ENCODE data around the gene CEP89.
"Not testable (repeated sequence)": the region's sequence is repeated elsewhere in the genome, so short reads cannot be mapped to it uniquely, and the experiment has no call there.

CEP89 gene

DNA sequence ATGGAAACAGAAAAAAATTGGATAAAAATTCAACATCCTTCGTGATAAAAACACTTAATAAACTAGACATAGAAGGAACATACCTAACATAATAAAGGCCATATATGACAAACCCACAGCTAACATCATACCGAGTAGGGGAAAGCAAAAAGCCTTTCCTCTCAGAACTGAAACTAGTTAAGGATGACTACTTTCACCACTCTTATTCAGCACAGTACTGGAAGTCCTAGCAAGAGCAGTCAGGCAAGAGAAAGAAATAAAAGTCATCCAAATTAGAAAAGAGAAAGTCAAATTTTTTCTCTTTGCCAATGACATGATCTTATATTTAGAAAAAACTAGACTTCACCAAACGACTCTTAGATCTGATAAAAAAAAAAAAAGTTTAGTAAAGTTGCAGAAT lies 76.4 kb downstream of the CEP89 start:
- no peak for DNase-seq (ENCODE audit: low spot score)

DNA sequence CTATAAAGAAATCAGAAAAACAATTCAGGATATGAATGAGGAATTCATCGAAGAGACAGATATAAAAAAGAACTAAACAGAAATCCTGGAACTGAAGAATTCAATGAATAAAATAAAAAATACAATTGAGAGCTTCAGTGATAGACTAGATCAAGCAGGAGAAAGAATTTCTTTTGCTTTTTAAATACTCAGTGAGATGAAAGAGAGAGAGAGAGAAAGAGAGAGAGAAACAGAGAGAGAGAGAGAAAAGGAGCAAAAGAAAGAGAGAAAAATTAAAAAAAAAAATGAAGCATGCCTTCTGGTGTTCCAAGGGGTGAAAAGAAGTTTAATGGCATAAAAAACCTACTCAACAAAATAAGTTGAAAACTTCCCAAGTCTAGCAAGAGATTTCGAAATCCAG lies 80.1 kb downstream of the CEP89 start:
- DNase-seq (ENCODE audit: low spot score): no peak

DNA sequence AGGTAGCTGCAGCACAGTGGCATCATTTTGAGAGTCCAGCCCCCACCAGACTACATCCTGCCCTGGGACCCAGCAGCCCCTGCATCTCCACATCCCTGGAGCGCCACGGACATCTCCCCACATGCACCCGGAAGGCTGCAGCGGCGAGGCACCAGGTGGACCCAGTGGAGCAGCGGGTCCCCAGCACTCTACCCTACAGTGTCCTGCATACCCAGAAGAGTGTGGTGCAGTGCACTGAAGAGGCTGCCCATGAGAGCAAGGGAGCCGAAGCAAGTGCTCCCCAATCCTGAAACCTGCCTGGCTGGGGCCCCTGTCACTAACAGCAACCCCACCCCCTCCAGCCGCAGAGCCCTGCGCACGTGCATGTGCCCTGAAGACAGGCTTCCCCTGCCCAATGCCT lies 80.9 kb downstream of the CEP89 start:
- DNase-seq (ENCODE audit: low spot score): no peak

DNA sequence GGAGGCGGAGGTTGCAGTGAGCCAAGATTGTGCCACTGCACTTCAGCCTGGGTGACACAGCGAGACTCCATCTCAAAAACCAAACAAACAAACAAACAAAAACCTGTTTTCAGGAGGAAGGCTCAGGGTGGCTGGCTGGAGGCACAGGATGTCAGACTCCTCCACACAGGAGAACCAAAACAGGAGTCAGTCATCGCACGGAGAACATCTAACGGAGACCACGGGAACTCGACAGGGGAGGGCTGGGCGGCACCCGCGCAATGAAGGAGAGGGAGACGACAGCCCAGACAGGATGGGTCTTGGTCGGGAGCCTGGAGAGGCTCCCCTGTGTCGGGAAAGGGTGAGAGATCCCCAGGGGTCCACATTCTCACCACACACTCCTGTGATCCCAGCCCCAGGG lies 81.4 kb downstream of the CEP89 start:
- DNase-seq (ENCODE audit: low spot score): no peak

DNA sequence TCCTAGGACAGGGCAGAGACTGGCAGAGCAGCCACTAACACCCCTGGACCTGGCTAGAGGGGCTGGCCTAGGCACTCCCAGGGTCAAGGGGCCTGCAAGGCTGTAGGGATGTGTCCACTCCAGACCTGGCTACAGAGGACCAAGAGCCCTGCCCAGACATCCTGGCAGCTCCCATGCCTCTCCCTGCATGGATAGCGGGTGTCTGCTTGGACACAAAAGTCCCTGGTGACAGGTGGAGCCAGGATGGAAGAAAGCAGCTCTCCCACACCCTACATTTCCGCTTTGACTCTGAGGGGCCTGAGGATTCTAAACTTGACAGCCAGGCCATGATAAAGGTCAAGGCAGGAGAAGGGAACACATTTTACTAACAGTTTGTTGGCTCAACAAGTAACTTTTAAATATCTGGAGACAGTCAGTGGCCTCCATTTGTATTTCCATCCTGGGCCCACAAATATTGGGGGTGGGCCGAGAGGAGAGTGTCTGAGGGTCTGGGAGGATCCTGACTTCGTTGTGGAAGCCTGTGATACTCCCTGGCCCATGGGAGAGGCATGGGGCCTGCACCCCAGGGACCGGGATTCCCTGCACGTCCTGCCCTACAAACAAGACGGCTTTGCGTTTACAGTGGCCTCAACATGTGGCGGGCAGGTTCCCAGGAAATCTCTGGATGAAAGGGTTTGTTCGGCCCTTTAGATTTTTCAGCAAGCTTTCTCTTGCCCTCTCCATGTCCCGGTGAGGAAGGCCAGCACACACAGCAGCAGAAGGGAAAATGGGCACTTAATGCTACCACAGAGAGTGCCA lies 82.4 kb downstream of the CEP89 start:
- no peak for DNase-seq (ENCODE audit: low spot score)

DNA sequence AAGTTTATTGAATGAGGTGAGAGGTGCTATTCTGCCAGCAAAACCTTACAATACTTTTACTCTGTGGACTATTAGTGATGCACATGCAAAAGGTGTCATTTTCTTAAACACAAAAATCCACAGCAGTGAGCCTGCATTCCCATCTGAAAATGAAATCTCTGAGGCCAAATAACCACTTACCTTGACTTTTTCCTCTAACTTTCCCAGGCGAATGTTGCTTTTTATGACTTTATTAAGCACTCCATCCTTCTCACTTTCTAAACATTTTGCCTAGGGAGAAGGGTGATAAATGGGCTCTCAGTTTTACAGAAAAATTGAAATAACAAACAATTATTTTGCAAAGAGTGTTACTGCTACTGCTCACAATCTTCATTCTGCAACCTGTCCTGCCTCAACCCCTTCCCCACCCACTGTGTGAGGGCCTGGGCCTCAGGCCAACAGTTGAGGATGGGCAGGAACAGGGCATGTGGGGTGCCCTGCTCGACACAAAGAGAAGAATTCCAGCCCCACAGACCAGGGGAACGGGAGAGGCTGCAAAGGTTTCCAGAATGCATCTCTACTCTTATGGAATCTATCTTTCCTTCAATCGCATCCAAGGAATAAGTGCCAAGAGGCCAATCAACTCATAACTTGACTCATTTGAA lies 84.1 kb downstream of the CEP89 start:
- DNase-seq (ENCODE audit: low spot score): no peak

DNA sequence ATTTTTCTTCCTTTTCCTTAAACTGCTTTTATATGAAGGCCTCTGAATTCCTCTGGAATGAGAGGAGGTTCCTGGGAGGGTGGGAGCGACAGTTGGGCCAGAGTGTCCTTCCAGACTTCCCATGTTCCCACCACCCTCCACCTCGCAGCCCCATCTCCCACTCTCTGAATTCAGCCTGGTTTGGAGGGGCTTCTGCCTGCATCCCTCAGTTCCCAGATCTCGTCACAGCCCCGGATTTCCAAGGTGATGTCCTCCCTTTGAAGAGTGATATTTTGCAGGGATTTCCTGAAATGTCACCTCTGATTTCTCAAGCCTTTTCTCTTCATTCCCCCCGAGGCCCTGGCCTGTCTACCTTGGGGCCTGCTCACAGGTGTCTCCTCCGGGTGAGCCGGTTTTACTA lies 85.5 kb downstream of the CEP89 start:
- DNase-seq (ENCODE audit: low spot score): no peak

DNA sequence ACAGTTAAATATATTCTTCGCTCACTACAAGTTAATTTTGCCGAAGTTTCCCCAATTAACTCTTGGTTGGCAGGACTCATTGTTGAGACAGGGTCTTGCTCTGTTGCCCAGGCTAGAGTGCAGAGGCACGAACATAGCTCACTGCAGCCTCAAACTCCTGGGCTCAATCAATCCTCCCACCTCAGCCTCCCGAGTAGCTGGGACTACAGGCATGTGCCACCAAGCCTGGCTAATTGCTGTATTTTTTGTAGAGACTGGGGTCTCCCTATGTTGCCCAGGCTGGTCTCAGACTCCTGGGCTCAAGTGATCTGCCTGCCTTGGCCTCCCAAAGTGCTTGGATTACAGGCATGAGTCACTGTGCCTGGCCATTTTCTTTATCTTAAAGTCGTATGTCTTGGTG lies 86.5 kb downstream of the CEP89 start:
- DNase-seq (ENCODE audit: low spot score): not testable (repeated sequence)

DNA sequence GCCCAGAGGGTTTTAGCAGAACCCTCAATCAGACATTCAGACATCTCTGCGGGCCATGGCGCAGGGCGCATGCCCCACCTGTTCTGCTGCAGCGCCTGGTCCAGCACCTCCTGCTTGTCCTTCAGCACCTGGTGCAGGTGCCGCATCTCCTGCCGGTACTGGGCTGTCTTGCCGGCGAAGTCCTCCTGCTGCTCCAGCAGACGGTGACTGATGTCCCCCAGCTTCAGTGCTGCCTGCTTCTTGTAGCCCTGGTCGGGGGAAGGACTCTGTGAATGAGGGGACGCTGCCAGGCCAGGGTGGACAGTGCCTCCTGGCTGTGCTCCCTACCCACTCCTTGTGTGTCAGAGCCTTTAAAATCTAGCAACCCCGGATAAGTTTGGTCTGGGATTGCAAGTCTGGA lies 90.0 kb downstream of the CEP89 start:
- DNase-seq (ENCODE audit: low spot score): no peak

DNA sequence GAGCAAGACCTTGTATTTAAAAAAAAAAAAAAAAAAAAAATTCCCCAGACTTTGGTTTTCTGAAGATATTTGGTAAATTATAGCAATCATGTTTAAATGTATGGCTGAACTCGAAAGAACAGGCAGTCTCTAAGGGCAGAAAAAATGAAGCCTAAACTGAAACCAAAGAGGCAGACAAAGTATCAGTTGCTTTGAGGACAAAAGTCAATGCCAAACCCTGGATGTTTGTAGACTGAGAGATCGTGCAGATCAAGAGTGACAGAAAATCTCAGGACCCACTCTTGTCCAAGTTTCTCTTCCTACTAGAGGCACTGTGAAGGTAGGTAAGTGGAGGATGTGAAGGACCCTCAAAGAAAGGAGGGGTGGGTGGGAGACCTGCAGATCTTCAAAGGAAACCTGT lies 91.1 kb downstream of the CEP89 start:
- DNase-seq (ENCODE audit: low spot score): no peak

DNA sequence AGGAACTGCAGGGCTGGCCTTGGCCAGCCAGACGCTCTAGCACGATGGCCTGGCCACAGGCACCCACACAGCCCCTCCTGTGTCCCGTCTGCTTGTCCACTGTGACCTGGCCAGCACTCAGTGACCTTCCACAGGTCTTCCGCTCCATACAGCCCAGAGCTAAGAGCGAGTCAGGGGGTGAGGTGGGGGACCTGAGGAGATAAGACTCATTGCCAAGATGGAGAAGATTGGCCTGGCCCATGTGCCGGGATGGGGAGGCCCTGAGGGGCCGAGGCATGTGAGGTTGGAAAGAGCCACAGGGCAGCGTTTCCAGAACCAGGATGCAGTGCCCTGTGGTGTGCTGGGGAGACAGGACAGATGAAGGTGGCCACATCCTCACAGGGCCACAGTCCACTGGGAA lies 92.0 kb downstream of the CEP89 start:
- DNase-seq (ENCODE audit: low spot score): no peak

DNA sequence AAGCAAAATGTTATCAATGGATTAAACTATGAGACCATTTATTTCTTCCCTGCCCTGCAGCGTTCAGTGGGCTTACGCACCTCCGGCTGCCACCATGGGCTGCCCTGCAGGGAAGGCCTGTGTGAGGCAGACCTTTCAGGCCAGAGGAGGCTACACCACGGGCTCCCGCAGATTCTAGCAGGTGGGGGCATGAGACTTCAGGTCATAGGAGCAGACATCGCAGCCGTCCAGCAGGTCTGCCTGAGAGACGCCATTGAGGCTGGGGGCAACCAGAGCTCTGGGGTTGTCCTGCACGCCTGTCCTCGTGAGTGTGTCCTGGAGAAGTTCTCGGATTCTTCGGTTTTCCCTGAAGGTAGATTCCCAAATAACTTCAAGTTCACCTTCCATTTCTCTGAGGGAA lies 92.8 kb downstream of the CEP89 start:
- no peak for DNase-seq (ENCODE audit: low spot score)

DNA sequence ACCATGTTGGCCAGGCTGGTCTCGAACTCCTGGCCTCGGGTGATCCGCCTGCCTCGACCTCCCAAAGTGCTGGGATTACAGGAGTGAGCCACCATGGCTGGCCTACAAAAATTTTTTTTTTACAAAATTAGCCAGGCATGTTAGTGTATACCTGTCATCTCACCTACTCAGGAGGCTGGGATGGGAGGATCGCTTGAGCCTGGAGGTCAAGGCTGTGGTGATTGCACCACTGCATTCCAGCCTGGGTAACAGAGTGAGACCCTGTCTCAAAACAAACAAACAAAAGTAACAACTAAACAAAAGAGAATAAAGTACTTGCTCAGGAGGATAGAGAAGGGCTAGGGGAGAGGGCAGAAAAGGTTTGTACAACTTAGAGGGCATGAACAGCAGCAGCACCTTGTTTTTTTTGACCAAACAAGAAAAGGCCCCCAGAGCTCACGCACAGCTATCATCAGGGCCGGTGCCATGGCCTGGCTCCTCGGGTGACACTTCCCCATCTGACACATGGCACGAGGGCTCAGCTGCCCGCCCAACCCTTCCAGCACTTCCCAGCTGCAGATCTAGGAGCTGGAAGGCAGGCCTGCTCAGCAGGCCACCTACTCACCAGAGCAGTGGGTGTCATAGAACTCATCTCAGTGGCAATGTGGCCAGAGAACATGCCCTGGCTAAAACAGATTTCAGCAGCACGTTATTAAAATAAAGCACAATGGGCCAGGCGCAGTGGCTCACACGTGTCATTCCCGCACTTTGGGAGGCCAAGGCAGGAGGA lies 93.6 kb downstream of the CEP89 start:
- DNase-seq (ENCODE audit: low spot score): no peak

DNA sequence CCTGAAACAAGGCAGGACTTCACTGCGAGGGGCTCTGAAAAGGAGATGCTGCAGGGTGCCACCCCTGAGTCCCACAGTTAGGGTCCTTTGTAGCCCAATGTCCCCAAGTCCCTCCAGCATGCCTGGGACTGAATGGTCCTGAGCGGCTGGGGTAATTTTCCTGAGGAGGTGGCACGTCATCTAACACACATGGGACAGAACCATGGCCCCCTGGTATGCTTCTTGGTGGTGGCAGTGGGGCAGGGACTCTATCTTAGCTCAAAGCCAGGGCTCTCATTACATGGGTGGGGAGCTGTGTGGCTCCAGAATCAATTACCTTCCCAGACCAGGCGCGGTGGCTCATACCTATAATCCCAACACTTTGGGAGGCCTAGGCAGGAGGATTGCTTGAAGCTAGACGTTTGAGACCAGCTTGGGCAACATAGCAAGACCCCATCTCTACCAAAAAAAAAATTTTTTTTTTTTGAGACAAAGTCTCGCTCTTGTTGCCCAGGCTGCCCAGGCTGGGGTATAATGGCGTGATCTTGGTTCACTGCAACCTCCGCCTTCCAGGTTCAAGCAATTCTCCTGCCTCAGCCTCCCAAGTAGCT lies 94.3 kb downstream of the CEP89 start:
- no peak for DNase-seq (ENCODE audit: low spot score)

DNA sequence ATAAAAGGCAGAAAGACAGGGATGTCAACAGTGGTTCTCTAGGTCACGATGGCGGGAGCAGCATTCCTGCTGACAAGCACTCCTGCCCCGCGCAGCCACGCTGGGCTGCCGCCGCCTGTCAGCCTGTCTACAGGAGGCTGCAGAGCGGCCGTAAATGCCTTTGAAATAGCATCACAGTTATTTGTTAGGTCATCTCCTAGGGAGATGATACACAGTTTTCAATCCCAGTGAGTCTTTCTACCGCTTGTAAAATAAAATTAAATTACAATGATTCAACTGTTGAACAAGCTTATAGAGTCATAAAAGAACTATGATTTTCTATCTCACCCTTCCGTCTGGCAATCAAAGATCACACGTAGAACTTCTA lies 94.9 kb downstream of the CEP89 start:
- no peak for DNase-seq (ENCODE audit: low spot score)

DNA sequence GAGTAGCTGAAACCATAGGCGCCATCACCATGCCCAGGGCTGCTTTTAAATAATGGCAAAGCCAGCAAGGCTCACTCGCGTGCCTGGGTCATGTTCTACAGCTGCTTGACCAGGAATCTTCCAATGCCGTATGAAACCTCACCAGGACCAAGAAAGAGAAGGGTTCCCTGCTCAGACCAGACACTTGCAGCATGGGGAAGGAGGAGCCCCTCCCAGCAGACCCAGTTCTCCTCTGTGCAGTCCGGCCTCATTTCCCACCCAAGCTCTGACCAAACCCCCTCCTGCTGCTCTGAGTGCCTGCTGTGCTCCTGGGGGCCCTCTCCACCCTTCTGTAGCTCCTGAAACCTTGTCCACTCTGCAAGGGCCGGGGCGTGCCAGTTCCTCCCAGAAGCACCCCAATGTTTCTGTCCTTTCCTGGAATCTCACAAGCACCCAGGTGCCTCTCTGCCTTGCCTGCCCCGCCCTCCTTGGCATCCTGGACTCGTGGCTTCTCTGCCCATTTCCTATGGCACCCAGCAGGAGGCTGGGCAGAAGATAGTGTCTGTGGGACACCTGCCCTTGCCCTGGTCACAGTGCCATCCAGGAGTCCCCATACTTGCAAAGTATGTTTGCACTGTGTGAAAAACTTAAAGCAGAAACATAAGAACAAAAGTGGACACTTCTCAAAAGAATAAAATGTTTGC lies 95.4 kb downstream of the CEP89 start:
- DNase-seq (ENCODE audit: low spot score): no peak

DNA sequence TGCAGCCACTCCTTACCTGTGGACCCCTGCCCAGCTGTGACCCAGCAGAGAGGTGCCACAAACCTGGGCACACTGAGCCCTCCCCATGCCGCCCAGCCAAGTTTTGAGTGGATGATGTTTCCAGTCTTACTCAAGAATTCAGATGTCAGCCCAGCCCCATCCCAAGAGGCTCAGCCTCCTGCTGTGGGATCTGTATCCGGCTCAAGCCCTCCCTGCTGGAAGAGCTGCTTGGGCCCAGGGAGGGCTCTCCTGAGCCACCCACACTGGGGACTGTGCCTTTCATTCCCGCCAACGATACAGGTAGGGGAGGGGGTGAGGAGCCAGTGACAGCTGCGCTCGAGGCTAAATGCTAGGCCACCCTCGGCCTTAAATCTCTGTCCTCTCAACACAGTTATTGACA lies 96.3 kb downstream of the CEP89 start:
- no peak for DNase-seq (ENCODE audit: low spot score)

DNA sequence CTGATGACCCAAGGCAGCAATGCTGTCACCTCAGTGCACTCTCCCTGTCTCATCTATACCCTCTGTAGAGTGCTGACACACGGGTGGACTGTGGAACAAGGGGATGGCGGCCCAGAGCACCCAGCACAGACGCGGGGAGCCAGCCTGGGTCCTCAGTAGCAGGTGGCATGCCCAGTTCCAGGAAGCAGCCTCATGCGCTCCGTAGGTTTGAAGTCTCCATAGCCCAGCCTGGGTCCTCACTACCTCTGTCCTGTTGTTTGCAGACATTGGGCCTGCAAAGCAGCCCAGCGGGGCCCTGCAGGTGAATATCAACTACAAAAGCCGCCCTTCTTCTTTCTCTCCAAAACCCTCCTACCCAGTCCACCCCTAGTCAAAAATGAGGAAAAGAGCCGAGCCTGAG lies 97.2 kb downstream of the CEP89 start:
- DNase-seq (ENCODE audit: low spot score): no peak

DNA sequence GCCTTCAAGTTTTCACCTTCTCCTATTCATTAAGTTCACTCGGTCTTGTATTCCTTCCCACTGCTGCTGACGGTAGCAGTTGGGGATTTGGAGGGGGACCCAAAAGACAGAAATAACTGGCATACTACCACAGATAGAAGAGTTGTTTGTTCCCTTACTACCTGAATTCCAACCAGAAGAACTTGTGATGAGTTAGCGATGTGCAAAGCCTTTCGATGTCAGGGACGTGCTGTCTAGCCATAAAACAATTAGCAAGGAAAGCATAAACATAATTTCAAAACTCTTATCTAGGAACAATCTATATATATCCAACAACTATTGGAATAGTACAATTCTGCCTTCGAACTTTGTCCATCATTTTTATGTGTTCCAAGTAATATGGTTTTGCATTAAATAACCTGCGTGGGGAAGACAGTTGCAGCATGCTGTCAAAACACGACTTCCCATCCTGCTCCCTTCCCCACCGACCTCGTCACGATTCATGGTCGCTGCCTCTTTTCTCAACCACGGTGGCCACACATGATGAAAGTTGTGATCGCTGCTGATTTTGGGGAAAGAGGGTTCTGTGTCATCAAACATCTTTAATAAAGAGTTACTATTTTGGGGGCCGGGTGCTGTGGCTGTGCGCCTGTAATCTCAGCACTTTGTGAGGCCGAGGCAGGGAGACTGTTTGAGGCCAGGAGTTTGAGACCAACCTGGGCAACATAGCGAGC lies 98.4 kb downstream of the CEP89 start:
- no peak for DNase-seq (ENCODE audit: low spot score)

DNA sequence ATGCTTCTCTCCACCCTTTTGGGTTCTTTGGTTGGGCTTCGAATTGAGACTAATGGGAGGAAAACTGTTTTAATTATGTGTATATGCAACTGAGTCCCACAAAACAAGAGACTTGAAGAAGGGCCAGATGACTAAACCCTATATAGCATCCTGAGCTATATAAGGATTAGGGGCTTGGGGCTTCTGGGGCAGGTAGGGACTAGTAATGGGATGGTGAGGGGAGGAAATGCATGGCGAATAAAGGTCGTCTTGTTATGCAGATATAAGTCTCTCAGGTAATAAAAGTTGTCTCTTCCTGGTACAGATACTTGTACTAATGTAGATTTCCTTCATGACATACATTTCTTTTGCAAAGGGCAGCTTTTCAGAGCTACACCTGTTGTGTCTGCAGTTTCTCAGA lies 99.4 kb downstream of the CEP89 start:
- DNase-seq (ENCODE audit: low spot score): no peak

DNA sequence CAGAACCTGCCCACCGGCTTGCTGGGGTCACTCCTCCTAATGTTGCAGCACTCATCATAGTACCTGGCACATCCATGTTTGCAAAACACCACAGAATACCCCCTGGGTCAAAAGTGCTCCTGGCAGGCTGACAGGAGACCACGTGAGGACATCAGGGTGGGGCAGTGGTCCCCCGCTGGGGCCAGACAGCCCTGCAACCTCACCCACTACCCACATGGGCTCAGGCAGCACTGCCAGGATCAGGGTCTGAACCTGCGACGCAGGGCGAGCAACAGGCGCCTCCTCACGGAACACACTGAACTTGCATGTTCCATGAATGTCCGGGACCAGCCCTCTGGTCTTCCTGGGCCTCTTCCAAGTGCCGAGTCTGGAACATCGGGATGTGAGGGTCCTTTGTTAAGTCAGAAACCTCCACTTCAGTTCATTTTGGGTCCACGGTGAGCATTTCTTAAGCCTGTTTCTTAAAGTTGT lies 100.7 kb downstream of the CEP89 start:
- DNase-seq (ENCODE audit: low spot score): no peak
